NCI-H2171 treated with DMSO at 0.1 percent for 48 hours (cell line): ENCODE data around the gene GID8.
"Not testable (repeated sequence)": the region's sequence is repeated elsewhere in the genome, so short reads cannot be mapped to it uniquely, and the experiment has no call there.

Source experiments
- DNase-seq: peaks from one replicate; lab custom pipeline; 2025; lab: John Stamatoyannopoulos, UW

The GID8 gene

GRCh38 chr20:62922451-62922921 lies 15.5 kb upstream of the GID8 start:
- no peak for DNase-seq

GRCh38 chr20:62923059-62923668 lies 14.8 kb upstream of the GID8 start:
- not testable (repeated sequence) for DNase-seq

DNA sequence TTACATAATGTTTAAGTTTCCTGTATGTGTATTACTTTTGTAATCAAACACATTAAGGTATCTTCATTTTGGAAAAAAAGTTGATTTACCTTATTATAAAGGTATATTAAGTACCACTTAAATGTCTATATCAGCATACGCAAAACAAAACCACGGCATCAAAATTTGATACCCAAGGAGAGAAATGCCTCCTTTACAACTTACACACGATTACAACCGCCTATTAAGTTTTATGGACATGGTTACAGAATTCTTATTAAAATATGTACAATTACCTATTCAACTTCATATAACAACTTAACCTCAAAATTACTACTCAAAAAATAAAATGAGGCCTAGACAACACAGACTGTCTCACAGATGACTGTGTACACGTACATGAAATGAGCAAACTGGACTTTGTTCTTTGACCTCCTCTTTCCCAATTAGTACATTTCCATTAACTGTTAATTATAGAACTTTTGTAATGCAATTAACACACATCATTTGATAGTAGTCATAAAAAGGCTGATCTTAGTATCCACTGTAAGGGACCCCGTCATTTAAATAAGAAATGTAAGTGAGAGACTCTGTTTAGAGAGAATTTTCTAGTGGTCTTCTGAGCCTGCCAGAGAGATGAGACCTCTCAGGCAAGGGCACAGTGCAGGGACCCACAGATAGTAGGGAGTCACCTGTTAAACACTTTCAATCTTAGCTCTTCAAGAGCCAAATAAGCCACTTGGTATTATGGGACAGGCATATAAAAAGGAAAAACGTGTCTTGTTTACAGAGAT lies 14.1 kb upstream of the GID8 start:
- no peak for DNase-seq

DNA sequence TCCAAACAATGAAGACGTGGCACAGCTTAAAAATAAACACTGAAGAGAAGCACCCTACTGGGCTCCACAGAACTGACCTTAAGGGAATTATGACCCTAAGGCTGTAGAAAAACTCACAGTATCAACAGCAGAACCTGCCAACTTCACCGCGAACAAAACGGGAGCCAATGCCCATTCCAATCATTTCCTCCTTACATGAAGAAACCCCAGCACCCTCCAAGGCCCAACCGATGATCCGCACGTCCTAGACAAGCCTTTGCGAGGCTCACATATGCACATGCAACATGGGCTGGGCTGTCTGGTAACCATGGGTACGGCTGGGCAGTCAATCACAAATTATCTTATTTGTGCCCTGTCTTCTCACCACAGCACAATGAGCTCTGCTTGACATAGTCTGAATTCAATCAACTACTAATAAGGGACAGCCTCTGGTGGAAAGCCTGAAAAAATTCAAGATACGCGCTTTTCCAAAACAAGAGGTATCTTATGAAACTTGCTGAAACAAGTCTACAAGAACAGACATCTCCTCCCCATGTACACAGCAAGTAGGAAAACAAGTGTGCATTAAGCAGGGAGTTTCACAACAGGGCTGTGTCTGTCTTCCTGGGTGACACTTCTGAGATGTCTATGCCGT lies 13.4 kb upstream of the GID8 start:
- no peak for DNase-seq

DNA sequence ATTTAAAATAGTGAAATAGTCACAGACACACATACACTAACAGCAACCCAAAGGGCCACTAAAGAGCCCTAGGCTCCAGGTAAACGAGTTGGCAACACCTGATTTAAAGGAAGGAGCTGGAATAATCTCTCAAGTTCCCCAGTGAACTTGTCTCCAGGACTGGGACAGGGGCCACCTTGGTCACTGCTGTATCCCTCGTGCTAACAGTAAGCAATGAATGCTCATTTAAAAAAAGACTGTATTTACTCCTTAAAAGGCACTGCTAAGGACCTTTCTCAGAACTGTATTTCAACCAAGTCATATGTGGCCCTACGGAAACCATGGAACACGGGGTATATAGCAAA lies 12.9 kb upstream of the GID8 start:
- DNase-seq, result no peak

GRCh38 chr20:62925420-62926228 lies 12.3 kb upstream of the GID8 start:
- peak; percentile 52 for DNase-seq

DNA sequence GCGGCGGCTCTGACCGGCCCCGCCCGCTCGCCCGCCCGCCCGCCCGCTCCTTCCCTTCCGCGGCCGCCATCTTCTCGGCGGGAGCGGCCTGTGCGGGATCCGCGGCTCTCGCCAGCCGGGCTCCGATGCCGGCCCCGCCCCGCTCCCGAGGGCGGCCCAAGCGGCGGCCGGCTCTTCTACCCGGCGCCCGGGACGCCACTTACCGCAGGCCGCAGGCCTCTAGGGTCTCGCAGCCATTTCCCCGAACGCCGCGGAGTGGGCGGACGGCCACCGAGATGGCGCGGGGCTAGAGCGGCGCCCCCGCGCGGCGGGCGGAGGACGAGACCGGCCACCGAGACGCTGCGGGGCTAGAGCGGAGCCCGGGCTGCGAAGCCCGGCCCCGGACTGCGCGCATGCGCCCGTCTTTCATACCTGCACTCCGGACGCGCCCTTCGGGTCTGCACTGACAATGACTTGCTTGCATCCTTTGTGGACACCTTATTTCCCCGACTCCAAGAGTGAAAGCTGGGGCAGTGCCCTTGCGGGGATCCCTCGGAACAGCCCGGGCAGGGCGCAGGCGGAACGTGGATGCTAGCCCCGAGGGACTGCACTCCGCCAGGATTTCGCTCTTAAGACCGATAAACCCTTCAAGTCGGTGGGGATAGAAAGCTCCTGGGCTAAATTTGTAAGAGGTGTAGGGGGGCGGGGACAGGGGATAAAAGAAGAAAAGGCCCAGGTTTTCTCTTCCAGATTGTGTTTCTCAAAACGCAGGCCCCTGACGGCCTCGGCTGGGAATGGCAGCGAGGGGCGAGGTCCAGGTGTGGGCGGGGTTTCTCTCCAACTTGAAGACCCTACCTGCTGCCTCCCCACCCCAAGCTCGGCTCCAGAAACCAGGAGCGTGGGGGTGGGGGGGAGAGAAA lies 11.5 kb upstream of the GID8 start, which contains the start of gene DIDO1:
TSS of gene DIDO1 (minus strand) at position 277 of the 899 bp plus-strand sequence.
- DNase-seq, result peak; percentile 91

DNA sequence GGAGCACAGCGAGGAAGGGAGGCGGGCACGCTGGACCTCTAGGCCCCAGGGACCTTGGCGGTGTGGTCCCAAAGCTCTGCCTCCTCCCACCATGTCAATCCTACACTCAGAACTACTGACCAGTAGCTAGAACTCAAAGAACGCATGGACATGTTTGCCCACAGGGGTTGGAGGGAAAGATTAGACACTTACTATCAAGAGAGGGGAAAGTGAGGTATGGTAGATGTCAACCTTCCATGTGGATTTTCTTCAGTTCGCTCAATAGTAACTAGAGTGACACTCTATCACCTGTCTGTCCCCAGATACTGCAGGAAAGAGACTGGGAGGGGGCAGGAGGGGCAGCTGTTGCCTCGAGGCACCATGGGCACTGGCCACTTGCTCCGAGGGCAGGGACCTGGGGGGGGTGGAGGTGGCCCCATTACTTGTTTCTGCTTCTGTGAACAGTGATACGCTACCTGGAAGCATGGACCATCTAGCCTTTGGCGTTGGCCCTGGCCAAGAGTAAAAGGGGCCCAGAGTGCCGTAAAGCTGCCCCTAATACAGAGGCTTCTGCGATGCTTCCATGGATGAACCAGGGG lies 10.7 kb upstream of the GID8 start:
- DNase-seq, result no peak

GRCh38 chr20:62928246-62928939 lies 9.6 kb upstream of the GID8 start:
- no peak for DNase-seq

GRCh38 chr20:62929051-62929538 lies 8.9 kb upstream of the GID8 start:
- no peak for DNase-seq

GRCh38 chr20:62931464-62931863 lies 6.5 kb upstream of the GID8 start:
- DNase-seq, result no peak

GRCh38 chr20:62933966-62934365 lies 4.0 kb upstream of the GID8 start:
- no peak for DNase-seq

GRCh38 chr20:62935204-62935967 lies 2.6 kb upstream of the GID8 start:
- DNase-seq, result no peak

DNA sequence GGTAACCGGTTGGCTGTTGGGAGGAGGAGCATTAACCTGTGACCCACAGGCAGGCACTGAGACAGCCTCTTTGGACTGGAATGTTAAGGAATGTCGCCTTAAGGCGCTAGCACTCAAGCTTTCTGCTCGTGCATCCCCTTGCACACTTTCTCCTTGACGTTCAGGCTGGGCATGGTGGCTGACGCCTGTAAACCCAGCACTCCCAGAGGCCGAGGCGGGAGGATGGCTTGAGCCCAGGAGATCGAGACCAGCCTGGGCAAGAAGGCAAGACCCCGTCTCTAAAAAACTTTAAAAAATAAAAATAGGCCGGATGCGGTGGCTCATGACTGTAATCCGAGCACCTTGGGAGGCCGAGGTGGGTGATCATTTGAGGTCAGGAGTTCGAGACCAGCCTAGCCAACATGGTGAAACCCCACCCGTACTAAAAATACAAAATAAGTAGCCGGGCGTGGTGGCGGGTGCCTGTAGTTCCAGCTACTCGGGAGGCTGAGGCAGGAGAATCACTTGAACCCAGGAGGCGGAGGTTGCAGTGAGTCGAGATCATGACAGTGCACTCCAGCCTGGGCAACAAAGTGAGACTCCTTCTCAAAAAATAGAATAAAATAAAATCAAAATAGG lies 1.9 kb upstream of the GID8 start:
- no peak for DNase-seq

DNA sequence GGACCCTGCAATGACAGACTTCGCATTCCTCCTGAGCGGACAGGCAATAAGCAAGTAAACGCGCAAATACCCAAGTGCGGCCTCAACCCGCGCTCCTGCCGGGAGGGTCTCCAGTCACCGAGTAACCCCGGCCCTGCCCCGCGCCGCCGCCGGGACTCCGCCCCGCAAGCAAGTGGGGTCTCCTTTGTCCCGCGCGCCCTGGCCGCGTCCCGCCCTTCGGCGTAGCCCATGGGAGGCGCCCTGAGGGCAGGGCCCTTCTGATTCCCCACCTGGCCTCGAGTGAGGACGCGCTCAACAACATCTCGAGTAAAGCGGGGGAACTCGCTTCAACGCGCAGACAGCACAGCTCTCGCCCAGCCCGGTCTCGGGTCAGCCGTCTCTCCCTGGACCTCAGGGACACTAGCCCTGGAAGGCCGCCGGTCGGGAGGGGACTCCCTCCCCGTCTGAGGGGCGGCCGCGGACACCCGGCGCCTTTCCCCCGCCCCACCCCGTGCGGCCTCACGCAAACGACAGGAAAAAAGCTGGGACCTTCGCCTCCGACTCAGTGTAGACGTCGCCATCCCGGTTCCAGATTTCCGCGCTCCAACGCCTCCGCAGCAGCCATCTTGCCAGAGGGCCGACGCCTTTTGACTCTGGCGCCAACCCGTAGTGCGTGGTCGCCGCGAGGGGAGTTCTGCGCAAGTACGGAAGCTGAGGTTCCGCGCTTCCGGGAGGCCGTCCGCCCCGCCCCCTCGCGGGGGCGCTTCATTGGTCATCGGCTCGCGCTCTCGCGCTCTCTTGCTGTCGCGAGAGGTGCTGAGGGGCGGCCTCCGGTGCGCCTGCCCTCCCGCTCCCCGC lies 461 bp upstream of the GID8 start:
- DNase-seq, result peak; percentile 97

DNA sequence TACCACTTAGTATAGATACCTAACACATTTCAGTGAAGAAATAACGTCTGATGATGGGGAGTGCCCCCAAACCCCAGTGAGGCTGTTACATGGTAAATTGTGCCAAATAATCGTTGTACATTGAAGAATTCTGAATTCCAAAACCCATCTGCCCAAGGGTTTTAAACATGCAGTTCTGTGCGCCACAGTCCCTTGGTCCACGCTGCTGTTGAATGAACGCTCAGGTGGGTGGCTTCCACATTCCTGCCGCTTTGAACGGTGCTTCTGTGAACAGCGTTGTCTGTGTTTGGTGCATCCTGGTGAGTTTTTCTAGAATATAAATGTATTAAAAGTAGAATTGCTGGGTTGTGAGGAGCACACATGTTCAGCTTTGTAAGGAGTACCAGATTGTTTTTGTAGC lies 2.9 kb downstream of the GID8 start:
- DNase-seq, result no peak

DNA sequence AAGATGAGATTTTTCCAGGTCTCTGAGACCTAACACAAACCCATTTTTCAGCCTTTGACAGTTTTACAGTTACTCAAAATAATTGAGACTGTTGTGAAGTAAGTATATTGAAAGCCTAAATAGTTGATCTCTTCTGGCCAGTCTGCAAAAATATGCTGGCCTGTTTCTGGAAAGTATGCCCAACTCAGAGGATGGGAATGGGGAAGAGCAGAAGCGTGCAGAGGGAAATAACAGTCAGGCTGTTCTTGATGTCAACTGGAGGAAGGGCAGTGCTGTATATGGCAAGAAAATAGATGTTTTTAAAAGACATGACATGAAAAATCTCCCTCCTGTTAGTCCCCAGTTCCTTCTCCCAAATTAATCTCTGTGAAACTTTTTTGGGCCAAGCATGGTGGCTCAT lies 3.8 kb downstream of the GID8 start:
- DNase-seq, result no peak

DNA sequence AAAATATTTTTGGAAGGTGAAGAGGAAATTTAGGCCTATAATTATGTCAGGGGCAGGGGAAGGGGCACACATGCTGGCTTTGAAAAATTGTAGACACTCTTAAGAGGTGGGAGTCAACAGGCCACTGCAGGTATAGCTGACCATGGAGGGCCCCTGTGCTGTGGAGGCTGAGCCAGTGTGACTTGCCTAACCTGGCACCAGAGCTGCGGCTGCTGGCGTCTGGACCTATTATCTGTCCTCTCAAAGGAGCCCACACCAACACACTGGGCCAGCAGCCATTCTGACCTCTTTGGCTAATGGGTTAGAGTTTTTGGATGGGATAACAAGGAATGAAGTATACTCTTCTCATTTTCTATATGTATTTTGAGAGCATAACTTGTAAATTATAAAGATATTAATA lies 4.5 kb downstream of the GID8 start:
- DNase-seq, result no peak
